Pancreas (tissue), 10 donors: ENCODE measurements around the gene LRP2BP. TPM values are rescaled to one million over a fixed set of nuclear protein-coding genes. Genes with fewer than 3 reads are reported as not detected.

Experiments
- ATAC-seq, 4 donors: fragments of 200-7000 bp; cut with Tn5 transposase; one replicate each; pipeline versions ENCODE4 v1.8.0 to v1.9.1; 2020; ENCODE audit warnings: mild to moderate bottlenecking in 4 of 4, moderate library complexity in 4 of 4
- DNase-seq, 6 donors: peaks; one replicate each; pipeline ENCODE4 v3.0.0-alpha.2; 2020
- FAIRE-seq: peaks from 2 replicates; lab custom pipeline; 2012; peaks lifted over from hg19 to GRCh38; lab: Jason Lieb, UNC
- H3K27ac ChIP-seq, 4 donors: fragments of 200-600 bp; sonication (generic); 1 replicate in 3 of 4; 2 replicates in 1 of 4; pipeline versions ENCODE4 v1.5.0 to v1.8.0; 2020
- H3K27me3 ChIP-seq, 4 donors: fragments of 200-600 bp; one replicate each; pipeline ENCODE4 v1.8.0; 2021
- H3K36me3 ChIP-seq, 3 donors: fragments of 200-600 bp; sonication (generic) in 1 of 3; one replicate each; pipeline versions ENCODE4 v1.5.0 to v1.8.0; 2020 to 2021
- H3K4me1 ChIP-seq, 3 donors: fragments of 200-600 bp; one replicate each; pipeline ENCODE4 v1.8.0; 2021
- H3K4me3 ChIP-seq, 4 donors: fragments of 200-600 bp; sonication (generic) in 2 of 4; one replicate each; pipeline versions ENCODE4 v1.5.0 to v1.8.0; 2020 to 2021
- H3K9me3 ChIP-seq, 4 donors: fragments of 200-600 bp; one replicate each; pipeline ENCODE4 v1.8.0; 2021
- CTCF ChIP-seq, 4 donors: fragments of 200-600 bp; sonication (generic) in 3 of 4; IDR thresholded peaks; one replicate each; pipeline versions ENCODE4 v1.5.0 to v1.8.0; 2021; ENCODE audit warnings: antibody characterized with exemption in 4 of 4
- WGBS, 2 donors: extraction: QIAGEN DNeasy Blood & Tissue Kit; methylation state at CpG; one replicate each; pipeline ENCODE4 v1.1.7; 2013; 5-methylcytosine and 5-hydroxymethylcytosine counted together
- intact Hi-C, 3 donors: fragments of 100-400 bp; cut with DNase I; formaldehyde crosslinking; loops; one replicate each; pipeline versions ENCODE4 v1.11.1 to v1.14.2; 2022
- polyA plus RNA-seq, 2 donors: library from polyadenylated mRNA; stranded (reverse); fragments of 200-250 nt; gene quantifications; one replicate each; pipeline ENCODE4 v1.2.3, GENCODE V29; 2013
- total RNA-seq, 6 donors: library from RNA; stranded (reverse); fragmentation: NEBNext Ultra II Directional in 4 of 6; extraction: Animal tissue kit (Norgen Biotek cat#: 25700) in 4 of 6; gene quantifications; one replicate each; pipeline versions ENCODE4 v1.2.1 to v1.2.4, GENCODE V29; 2021 to 2023
- donor health status: healthy with polysubstance abuse.
- donor health status: DM: no; HTN: no; CAD: no; lungs with moderate emphysema.
- donor health status: DM: no; HTN: no; CAD: no.
- donor health status: control.
- donor health status: control.
- donor health status: Bipolar disorder and iron deficiency.
- donor health status: DM: yes; HTN: yes; CAD: no.
- donor health status: DM: no; HTN: no; CAD: no.
- donor health status: DM: no; HTN: no; CAD: no.
- donor health status: DM: yes; HTN: yes; CAD: no.

Gene LRP2BP
- total and polyA plus RNA-seq, 8 donors: 0.72 to 2.1 (median 1.00) TPM

- peaks cover 0 to 6% (median 0%) of the 10 kb centered on the region in 3 donors for H3K36me3 ChIP-seq
- H3K4me1 ChIP-seq: no peaks in the 10 kb centered on the region
- 89 to 91% methylated on average over 15 of the region's 15 CpGs for WGBS, 2 donors
- H3K27me3 ChIP-seq: no peaks in the 10 kb centered on the region
- intact Hi-C loops: no loop called here
- H3K9me3 ChIP-seq: no peaks in the 10 kb centered on the region
- ATAC-seq (peak in 2 of 4 donors; percentile 18 to 21), FAIRE-seq (peak; percentile 56), DNase-seq (no peak)
- no peak for TF ChIP-seq CTCF (IDR thresholded peaks at IDR 0.05)
- no peak overlapping the region for H3K4me3 ChIP-seq
- no peak overlapping the region for H3K27ac ChIP-seq
Measured at GRCh38 chr4:185343726-185344581, 51.8 kb downstream of the LRP2BP start.

DNA sequence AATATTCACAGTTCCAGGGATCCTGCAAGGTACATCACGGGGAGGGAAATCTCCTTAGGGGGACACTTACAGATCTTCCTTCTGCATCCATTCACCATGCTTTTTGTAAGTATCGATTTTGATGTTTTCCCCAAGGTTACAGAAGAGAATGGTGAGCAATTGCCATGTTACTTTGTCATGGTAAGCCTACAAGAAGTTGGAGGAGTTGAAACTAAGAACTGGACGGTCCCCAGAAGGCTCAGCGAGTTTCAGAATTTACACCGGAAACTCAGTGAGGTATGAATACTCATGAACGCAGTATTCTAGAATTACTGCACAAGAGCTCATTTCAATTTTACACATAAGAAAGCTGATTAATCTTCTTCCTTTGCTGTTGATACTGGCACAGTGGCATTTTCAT, 53.9 kb downstream of the LRP2BP start:
- DNase-seq (no peak), ATAC-seq (no peak), FAIRE-seq (no peak)
- 92 to 97% methylated on average over 6 of the region's 6 CpGs for WGBS, 2 donors
- Histone ChIP-seq H3K27ac (no peak overlapping the region), H3K9me3 (no peaks in the 10 kb centered on the region), H3K4me1 (no peaks in the 10 kb centered on the region), H3K4me3 (no peak overlapping the region), H3K36me3 (peaks cover 0 to 6% (median 0%) of the 10 kb centered on the region in 3 donors), H3K27me3 (no peaks in the 10 kb centered on the region)
- intact Hi-C loops: no loop called here
- TF ChIP-seq CTCF (IDR thresholded peaks at IDR 0.05): no peak

GRCh38 chr4:185341377-185341776, 54.3 kb downstream of the LRP2BP start:
- intact Hi-C loops: no loop called here
- Histone ChIP-seq H3K27ac (no peak overlapping the region), H3K4me1 (no peaks in the 10 kb centered on the region), H3K4me3 (no peak overlapping the region), H3K36me3 (peaks cover 0 to 1% (median 0%) of the 10 kb centered on the region in 3 donors), H3K27me3 (no peaks in the 10 kb centered on the region), H3K9me3 (no peaks in the 10 kb centered on the region)
- TF ChIP-seq CTCF (IDR thresholded peaks at IDR 0.05): no peak
- ATAC-seq (no peak), DNase-seq (no peak), FAIRE-seq (no peak)
- 93 to 94% methylated on average over 2 of the region's 2 CpGs for WGBS, 2 donors

DNA sequence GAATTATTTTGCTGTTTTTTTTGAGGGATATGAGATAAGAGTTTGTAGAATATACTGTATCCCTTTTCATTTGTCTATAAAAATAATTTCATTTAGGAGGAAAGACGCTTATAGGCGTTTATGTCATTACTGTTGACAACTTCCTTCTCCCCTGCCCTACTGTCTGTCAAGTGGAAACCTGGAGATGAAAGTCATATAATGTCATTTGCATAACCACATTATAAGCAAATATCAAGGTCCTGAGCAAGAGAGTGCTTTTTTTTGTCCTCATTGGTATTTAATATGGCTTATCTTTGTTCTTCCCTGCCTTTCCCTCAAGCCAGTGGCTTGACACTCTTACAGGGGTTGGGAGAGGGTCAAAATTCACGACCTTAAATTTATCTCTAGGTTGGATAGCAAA, 55.8 kb downstream of the LRP2BP start:
- no peaks in the 10 kb centered on the region for H3K9me3 ChIP-seq
- H3K36me3 ChIP-seq: no peaks in the 10 kb centered on the region
- WGBS, 2 donors: 75 to 85% methylated on average over 3 of the region's 3 CpGs
- no peak for ATAC-seq
- TF ChIP-seq CTCF (IDR thresholded peaks at IDR 0.05): no peak
- intact Hi-C loops: no loop called here
- H3K4me1 ChIP-seq: no peaks in the 10 kb centered on the region
- no peak overlapping the region for H3K4me3 ChIP-seq
- H3K27ac ChIP-seq: no peak overlapping the region
- FAIRE-seq: no peak
- no peaks in the 10 kb centered on the region for H3K27me3 ChIP-seq
- DNase-seq: no peak

- intact Hi-C loops: no loop called here
- no peak overlapping the region for H3K27ac ChIP-seq
- no peaks in the 10 kb centered on the region for H3K27me3 ChIP-seq
- no peak overlapping the region for H3K4me3 ChIP-seq
- no peaks in the 10 kb centered on the region for H3K9me3 ChIP-seq
- no peak for TF ChIP-seq CTCF (IDR thresholded peaks at IDR 0.05)
- no peaks in the 10 kb centered on the region for H3K4me1 ChIP-seq
- no peak for FAIRE-seq
- DNase-seq: no peak
- H3K36me3 ChIP-seq: peaks cover 0 to under 1% (median 0%) of the 10 kb centered on the region in 3 donors
- no peak for ATAC-seq
- 95% methylated on average over 1 of the region's 1 CpG for WGBS, 2 donors
Measured at GRCh38 chr4:185335579-185335978, 60.1 kb downstream of the LRP2BP start.
